Anterior cingulate cortex (tissue), 58 donors: Measurements from ENCODE around the gene PPP1R27.
A peak's percentile ranks its signal among the peaks of the same experiment; 100 is the strongest.

Source experiments
- DNase-seq, 58 donors: peaks; one replicate each; lab custom pipeline; 2025; lab: John Stamatoyannopoulos, UW

Gene PPP1R27

DNA sequence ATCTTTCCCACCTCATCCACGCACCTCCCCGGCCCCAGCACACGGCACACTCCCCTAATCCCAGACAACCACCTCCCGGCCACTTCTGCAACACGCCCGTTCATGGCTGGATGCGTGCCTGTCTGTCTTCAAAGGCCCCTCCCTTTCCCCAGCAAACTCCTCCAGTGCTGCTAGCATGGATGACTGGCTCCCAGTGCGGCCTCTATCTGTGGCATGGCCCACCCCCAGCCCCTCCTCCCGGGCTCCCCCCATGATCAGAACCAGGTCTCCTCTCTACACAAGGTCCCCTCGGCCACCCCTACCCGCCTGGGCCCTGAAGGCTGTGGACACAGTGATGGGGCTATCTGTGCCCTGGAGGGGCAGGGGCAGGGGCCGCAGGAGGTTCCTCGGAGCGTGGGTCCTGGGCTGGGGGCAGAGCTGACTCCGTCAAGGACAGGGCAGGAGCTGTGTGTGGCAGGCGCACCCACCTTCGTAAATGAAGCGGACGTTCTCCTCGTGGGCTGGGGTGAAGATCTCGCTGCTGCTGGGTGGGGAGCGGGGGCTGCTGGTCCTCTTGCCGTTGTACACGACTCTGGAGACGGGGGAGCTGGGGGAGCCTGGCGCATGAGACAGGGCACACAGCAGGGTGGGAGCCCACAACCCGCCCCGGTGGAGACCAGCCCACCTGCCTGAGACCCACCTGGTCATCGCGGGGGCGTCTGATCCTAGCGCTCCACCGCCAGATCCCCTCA lies 10.9 kb downstream of the PPP1R27 start:
- no peak for DNase-seq

GRCh38 chr17:81822996-81823819 lies 11.6 kb downstream of the PPP1R27 start:
- no peak for DNase-seq

GRCh38 chr17:81822312-81822637 lies 12.6 kb downstream of the PPP1R27 start:
- no peak for DNase-seq

DNA sequence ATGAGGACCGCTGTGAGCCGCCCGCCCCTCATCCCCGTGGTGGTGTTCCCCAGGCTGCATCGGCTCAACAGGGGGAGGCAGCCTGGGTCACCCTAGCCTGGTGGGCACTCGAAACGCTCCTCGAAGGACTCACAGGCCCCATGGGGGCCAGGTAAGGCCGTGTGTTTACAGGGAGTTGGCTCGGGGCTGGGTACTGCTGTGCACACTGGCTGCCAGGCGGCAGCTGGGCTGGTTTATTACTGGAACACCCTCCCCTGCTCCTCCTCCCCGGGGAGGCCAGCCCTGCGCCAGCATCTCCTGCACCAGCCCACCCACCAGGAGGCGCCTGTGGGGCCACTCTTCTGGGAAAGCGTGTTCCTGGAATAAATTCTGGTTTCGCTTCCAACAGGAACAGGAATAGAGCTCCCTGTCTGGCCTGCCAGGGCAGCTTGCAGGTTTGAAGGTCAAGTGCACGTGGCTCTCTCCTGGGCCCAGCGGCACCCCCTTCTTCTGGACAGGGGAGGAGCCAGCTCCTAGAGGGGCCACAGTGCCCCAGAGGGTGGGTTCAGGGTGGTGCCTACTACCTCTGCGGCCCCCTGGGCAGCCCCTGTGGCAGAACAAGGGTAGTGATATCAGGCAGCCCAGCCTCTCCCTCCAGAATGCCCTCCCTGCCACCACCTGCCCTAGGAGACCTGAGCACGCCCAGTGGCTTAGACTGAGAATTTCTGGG lies 13.1 kb downstream of the PPP1R27 start:
- peak in 45 of 58 donors; percentile 2 to 83 (median 33) for DNase-seq

GRCh38 chr17:81821147-81821546 lies 13.7 kb downstream of the PPP1R27 start:
- DNase-seq: no peak

GRCh38 chr17:81819708-81820107 lies 15.1 kb downstream of the PPP1R27 start:
- DNase-seq: no peak

- DNase-seq: no peak
Observed at GRCh38 chr17:81817758-81818147, 17.1 kb downstream of the PPP1R27 start.

DNA sequence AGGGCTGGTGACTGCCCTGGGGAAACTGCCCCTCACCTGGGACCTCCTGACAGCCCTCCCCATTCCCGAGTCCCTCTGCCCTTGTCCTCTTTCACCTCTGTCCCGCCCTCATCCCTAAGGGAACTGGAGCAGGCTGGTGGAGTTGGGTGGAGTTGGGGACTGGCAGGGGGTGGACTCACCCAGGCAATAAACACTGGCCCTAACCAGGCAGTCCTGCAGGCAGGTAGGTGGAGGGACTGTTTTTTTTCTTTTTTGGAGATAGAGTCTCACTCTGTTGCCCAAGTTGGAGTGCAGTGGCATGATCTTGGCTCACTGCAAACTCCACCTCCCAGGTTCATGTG lies 19.2 kb downstream of the PPP1R27 start:
- no peak for DNase-seq

DNA sequence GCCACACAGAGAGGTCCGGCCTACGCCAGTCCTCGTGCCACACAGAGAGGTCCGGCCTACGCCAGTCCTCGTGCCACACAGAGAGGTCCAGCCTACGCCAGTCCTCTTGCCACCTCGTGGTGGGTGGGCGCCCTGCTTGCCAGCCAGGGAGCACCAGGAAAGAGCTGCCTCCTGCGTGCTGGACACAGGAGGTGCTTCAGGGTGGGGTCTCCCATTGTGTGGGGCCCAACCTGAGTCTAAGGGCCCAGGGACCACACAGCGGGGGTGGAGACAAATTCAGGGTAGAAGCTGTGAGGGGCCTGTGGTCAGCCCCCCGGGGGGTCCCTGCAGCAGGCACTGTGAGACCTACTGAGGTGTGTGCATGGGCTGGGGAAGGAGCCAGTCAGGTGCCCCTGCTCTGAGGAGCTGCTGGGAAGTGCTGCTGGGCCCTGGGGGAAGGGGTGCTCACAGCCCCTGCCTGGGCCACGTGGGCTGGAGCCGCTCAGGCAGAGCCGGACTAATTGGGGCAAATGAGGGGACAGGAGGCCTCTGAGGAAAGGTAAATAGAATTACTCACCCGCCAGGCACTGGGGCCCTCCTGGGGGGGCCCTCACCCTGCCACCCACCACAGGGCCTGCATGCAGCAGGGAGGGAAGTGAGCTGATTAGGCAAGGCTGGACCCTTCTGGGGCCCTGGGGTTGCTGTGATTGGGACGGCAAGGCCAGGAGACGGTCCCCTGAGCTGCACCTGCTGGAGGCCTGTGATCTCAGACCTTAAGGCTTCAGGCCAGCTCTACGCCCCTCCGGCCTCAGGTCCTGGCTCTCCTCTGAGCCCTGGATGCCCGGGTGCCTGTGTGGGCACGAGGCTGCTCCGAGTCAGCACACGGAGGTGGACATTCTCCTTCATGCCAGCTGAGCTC lies 19.9 kb downstream of the PPP1R27 start:
- no peak for DNase-seq

- DNase-seq: no peak
Observed at GRCh38 chr17:81813861-81814683, 20.8 kb downstream of the PPP1R27 start.

DNA sequence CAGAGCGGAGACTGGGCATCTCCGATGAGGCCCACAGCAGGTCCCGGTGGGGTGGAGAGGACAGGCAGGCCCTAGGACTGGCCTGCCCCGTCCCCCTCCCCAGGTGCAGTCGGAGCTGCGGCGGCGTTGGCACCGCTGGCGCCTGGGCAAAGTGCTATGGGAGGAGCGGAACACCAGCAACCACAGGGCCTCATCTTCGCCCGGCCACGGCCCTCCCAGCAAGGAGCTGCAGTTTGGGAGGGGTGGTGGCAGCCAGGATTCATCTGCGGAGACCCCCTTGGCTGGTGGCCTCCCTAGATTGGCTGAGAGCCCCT lies 21.5 kb downstream of the PPP1R27 start:
- DNase-seq: no peak

DNA sequence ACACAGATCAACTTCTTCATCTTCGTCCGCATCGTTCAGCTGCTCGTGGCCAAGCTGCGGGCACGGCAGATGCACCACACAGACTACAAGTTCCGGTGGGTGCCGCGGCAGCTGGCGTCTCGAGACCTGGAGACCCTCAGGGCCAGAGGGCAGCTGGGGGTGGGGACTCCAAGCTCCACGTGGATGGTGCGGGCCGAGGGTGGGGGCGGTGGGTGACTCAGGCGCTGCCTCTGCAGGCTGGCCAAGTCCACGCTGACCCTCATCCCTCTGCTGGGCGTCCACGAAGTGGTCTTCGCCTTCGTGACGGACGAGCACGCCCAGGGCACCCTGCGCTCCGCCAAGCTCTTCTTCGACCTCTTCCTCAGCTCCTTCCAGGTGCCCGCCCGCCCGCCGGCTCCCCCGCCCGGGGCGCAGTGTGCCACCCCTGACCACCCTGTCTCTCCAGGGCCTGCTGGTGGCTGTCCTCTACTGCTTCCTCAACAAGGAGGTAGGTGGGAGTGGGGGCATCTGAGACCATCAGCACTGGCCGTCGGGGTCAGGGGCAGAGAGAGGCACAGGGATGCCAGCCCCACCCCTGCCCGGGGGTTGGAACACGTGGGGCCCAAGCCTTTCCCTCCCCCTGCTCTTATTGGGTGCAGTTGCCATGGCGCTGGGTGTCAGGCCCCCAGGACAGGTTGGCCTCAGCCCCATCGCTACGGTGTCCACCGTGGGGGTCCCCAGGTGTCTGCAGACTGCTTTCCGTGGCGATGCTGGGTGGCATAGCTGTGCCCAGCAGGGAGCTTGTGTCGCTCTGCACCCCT lies 22.1 kb downstream of the PPP1R27 start:
- DNase-seq: no peak

DNA sequence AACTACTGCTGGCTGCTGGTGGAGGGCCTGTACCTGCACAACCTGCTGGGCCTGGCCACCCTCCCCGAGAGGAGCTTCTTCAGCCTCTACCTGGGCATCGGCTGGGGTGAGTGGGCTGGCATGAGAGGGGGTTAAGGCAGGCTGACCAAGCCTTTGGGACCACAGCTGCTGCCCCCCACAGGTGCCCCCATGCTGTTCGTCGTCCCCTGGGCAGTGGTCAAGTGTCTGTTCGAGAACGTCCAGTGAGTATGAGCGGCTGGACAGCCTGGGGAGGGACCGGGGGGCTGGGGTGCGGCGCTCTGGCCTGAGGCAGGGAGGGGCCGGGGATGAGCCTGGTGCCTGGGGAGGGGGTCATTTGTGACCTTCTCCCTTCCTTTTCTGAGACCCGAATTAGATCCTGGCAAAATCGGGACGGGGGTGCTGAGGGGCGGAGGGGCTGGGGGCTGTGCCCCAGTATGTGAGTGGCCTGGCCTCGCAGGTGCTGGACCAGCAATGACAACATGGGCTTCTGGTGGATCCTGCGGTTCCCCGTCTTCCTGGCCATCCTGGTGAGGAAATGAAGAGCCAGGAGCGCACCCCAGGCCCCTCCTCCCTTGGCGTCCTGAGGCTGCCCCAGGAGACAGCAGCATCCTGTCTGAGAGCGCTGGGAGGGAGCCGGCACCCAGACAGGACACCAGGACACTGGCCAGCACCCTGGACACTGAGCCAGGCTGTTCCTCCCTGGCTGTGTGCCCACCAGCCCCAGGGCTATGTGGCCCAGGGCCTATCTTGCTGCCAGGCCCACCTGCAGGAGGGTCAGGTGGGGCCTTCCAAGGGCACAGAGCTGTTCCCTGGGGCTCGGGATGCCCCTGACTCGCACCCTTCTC lies 22.9 kb downstream of the PPP1R27 start:
- DNase-seq: no peak

- DNase-seq: no peak
Observed at GRCh38 chr17:81810892-81811704, 23.8 kb downstream of the PPP1R27 start.

- DNase-seq: no peak
Observed at GRCh38 chr17:81810476-81810875, 24.4 kb downstream of the PPP1R27 start.

DNA sequence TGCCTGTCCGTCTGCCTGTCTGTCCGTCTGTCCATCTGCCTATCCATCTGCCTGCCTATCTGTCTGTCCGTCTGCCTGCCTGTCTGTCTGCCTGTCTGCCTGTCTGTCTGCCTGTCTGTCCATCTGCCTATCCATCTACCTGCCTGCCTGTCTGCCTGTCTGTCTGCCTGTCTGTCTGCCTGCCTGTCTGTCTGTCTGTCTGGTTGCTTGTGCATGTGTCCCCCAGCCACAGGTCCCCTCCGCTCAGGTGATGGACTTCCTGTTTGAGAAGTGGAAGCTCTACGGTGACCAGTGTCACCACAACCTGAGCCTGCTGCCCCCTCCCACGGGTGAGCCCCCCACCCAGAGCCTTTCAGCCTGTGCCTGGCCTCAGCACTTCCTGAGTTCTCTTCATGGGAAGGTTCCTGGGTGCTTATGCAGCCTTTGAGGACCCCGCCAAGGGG lies 25.3 kb downstream of the PPP1R27 start:
- no peak for DNase-seq
